Panc1 (cell line): ENCODE measurements around the gene NR1I2.

ENCODE experiments used
- POLR2AphosphoS5 ChIP-seq: IDR thresholded peaks from 2 replicates; pipeline ENCODE4 v1.6.1; 2012; ENCODE audit warnings: mild to moderate bottlenecking, low read depth, low read length, moderate library complexity
- SIN3A ChIP-seq: IDR thresholded peaks from 2 replicates; pipeline ENCODE4 v1.6.1; 2012; ENCODE audit warnings: low read depth, mild to moderate bottlenecking, low read length, moderate library complexity, borderline replicate concordance; ENCODE audit not compliant: insufficient read depth
- TCF7L2 ChIP-seq: IDR thresholded peaks from 2 replicates; pipeline ENCODE4 v1.6.1; 2011; ENCODE audit warnings: mild to moderate bottlenecking, low read depth, low read length, inconsistent platforms
- TF ChIP-seq, protein P1 (sequence below): fragments of 450-650 bp; IDR thresholded peaks from 2 replicates; pipeline ENCODE4 v1.5.1; 2017; ENCODE audit warnings: mild to moderate bottlenecking

DNA sequence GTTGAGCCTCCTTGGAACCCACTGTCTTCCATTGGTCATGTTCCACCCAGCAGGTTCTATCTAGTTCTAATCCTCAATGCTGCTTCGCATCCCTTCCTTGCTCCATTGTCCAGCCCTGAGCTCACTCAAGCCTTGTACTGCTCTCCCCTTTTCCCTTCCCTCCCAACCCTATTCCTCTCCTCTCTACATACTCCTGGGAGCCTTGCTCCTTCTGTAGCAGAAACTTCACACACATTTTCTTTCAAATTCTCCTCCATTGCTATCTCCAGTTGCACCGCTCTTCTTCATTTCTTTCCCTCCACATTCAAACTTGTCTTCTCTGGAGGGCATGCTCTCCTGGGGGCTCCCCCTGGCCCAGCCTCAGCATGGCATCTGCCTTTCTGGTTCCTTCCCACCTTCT, 14.5 kb downstream of the NR1I2 start:
- TF ChIP-seq, protein P1, sequence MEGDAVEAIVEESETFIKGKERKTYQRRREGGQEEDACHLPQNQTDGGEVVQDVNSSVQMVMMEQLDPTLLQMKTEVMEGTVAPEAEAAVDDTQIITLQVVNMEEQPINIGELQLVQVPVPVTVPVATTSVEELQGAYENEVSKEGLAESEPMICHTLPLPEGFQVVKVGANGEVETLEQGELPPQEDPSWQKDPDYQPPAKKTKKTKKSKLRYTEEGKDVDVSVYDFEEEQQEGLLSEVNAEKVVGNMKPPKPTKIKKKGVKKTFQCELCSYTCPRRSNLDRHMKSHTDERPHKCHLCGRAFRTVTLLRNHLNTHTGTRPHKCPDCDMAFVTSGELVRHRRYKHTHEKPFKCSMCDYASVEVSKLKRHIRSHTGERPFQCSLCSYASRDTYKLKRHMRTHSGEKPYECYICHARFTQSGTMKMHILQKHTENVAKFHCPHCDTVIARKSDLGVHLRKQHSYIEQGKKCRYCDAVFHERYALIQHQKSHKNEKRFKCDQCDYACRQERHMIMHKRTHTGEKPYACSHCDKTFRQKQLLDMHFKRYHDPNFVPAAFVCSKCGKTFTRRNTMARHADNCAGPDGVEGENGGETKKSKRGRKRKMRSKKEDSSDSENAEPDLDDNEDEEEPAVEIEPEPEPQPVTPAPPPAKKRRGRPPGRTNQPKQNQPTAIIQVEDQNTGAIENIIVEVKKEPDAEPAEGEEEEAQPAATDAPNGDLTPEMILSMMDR, result no peak
- TF ChIP-seq SIN3A (no peak), POLR2AphosphoS5 (no peak), TCF7L2 (no peak)
